GM19099 (cell line): Measurements from ENCODE around the gene NFYA.

Experiments
- POLR2A ChIP-seq: IDR thresholded peaks from 3 replicates; pipeline ENCODE4 v1.6.1; 2011; ENCODE audit warnings: low read depth; ENCODE audit not compliant: insufficient read length; ENCODE audit errors: extremely low read depth

NFYA gene

GRCh38 chr6:41040101-41040939 is 32.5 kb upstream of the NFYA start:
- no peak for TF ChIP-seq POLR2A

- no peak for TF ChIP-seq POLR2A
Measured at GRCh38 chr6:41040940-41041536, 31.7 kb upstream of the NFYA start.

DNA sequence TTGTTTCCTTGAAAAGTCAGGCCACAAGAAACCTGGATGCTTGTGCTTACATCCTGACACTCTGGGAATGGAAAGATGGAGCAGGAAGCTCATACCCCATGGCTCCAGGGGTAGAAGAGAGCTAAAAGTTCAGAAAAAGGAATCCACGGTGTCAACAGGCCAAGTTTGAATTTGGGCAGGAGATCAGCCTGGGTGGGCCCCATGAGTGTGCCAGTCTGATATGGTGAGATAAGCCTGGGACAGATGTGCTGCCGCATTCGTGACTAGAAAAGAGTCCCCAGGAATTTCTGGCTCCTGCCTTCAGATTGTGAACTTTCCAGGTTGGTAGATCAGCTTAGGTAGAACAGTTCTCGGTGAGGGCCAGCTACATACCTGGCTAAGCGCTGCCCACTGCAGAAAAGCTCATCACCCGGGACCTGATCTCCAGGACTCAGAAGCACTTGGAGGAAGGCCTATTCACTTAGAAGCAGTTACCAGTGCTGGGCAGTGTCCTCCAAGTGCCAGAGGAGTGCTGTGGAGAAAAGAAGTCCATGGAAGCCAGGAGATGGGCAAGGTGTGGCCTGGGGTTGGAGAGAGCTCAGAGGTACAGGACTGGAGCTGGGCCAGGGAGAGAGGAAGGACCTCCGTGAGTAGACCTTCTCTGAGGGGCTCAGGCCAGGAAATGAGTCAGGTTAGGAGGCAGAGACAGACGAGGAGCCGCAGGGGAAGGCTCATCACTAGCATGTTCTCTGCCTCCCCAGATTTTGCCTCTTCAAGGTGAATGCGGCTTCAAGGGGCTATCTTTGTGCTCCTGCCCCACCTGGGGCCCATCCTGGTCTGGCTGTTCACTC is 30.3 kb upstream of the NFYA start, which contains the start of gene TSPO2:
Gene TSPO2, plus strand, starts transcription at position 242 of the 830 bp plus-strand sequence. Its CDS starts 519 bp downstream, at position 761.
- no peak for TF ChIP-seq POLR2A

- no peak for TF ChIP-seq POLR2A
Measured at GRCh38 chr6:41043151-41043550, 29.6 kb upstream of the NFYA start.

DNA sequence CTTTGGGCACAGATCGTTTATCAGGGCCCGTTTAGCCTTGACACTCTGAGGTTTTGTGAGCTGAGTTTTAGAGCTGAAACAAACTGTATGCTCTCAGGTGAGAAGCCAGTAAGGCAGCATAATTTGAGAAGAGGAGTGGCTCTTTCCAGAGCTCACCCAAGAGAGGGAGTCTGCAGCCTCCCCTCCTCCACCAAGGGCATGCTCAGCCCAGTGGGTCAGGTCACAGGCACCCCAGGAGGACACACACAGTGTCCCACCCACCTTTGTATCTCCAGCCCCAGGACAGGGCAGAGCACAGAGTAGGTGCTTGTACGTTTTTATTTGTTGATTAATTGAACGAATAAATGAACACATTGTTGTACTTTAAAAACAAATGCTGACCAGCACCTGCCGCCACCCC is 27.1 kb upstream of the NFYA start:
- TF ChIP-seq POLR2A = no peak

DNA sequence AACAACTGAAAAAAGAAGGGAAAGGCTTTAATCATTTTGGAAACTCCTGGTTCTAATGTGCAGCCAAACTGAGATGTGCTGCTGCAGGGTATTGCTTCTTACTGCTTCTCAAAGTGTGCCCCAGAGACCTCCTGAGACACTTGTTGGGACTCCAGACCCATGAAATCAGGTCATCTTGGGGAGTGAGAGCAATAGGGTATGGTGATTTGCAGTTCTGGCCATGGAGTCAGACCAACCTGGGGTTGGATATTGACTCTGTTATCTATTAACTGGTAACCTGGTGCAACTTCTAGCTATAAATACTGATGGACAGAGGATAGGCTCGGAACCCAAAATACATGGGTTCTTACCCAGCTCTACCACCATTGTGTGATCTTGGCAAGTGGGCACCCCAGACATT is 26.7 kb upstream of the NFYA start:
- no peak for TF ChIP-seq POLR2A

- TF ChIP-seq POLR2A = no peak
Measured at GRCh38 chr6:41047306-41047705, 25.5 kb upstream of the NFYA start.

DNA sequence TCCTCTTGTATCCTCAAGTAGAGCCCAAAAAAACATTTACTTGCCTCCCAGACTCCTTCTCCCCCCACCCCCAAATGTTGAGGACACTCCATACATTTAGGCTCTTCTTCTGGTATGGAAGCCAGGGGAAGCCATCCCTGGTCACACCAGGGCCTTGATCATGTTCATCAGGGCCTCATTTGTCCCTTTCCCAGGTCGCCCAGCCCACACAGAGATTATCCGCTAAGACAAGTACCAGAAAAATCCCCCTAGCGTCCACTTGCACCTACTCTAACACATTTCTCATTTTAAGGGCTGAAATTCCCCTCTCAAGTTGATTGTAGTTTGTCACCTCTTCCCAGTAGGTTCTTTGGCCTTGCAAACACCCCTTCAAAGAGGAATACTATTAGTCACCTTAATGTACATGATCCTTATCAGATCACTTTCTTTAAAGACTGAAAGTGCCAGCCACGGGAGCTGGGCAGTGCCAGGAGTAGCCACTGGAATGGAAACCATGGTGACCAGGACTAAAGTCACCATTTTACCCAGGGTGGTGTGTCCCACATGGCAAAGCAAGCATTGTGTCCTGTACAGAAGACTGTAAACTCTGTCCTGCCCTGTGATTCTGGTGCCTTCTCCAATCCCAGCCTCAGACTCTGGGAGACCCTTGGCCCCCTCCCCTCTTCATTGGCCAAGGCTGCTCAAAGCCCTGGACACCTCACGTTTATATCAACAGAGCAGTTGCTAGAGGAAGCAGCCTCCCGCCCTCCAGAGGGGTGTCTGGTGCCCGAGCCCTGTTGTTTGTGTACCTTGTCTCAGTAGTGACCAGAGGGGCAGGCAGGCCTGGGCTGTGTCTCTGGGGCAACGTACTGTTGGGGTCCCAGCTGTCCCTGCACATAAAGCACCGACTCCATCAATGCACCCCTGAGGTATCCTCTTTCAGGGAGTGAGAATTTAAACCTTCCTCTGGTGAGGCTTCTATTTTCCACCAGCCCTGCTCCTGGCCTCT is 24.7 kb upstream of the NFYA start:
- TF ChIP-seq POLR2A = no peak

GRCh38 chr6:41049521-41049920 is 23.3 kb upstream of the NFYA start:
- TF ChIP-seq POLR2A = no peak

GRCh38 chr6:41049955-41050354 is 22.8 kb upstream of the NFYA start:
- TF ChIP-seq POLR2A = no peak

DNA sequence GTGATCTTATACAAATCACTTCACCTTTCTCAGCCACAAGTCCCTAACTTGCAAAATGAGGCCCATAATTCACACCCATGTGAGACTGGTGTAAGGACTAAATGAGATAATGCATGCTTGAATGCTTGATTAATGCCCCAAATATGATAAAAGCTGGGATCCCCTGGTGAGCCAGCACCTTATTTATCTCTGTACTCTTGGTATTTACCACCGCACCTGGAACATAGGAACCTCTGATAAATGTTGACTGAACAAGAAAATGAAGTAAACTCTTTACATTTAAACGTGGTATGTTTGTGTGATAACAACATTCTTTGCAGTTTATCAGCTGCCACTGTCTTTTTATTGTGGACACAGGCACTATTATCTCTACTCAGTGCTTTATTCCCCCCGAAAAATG is 22.2 kb upstream of the NFYA start:
- TF ChIP-seq POLR2A = no peak

DNA sequence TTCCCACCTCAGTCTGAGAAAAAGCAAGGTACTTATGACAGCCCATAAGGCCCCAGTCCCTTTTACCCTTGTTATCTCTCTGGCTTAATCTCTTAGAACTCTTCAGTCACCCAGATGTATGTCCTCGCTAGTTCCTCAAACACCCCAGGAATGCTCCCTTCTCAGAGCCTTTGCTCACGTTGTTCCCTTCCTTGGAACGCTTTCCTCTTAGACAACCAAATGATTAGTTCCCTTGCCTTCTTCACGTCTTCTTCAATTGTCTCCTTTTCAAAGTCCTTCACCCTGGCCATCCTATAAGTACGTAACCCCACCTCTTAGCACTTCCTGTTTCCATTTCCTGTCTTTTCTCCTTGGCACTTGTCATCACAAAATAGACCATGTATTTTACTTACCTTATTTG is 20.9 kb upstream of the NFYA start:
- TF ChIP-seq POLR2A = no peak

- TF ChIP-seq POLR2A = no peak
Measured at GRCh38 chr6:41053041-41053440, 19.7 kb upstream of the NFYA start, which contains the start of gene APOBEC2. Gene APOBEC2 (plus strand): TSS chr6:41053202. CDS start chr6:41053348, 146 bp downstream.

GRCh38 chr6:41054511-41054910 is 18.3 kb upstream of the NFYA start:
- no peak for TF ChIP-seq POLR2A

- TF ChIP-seq POLR2A = no peak
Measured at GRCh38 chr6:41055149-41055548, 17.6 kb upstream of the NFYA start.
